B cell (primary cell): ENCODE results near the gene KRT222. TPM values are rescaled to one million over a fixed set of nuclear protein-coding genes. Genes with fewer than 3 reads are reported as not detected.
A peak's percentile ranks its signal among the peaks of the same experiment; 100 is the strongest.

ENCODE experiments used
- ATAC-seq: fragments of 200-7000 bp; cut with Tn5 transposase; one replicate; pipeline ENCODE4 v1.10.0; 2021; ENCODE audit warnings: low read depth, mild to moderate bottlenecking, moderate number of reproducible peaks, moderate library complexity
- CTCF ChIA-PET: fragments of 350-600 bp; sonication (Branson Sonifier 250); formaldehyde crosslinking; loops from one replicate; lab custom pipeline; 2021; ENCODE audit warnings: antibody characterized with exemption, inconsistent platforms; lab: Charles Lee
- POLR2A ChIA-PET: fragments of 350-600 bp; sonication (Branson Sonifier 250); formaldehyde crosslinking; loops from one replicate; lab custom pipeline; 2021; ENCODE audit warnings: antibody characterized with exemption; lab: Charles Lee
- DNase-seq: peaks from one replicate; pipeline ENCODE4 v3.0.0; 2013
- H2AFZ ChIP-seq: 2 replicates; pipeline ENCODE4 v1.6.1; 2012; ENCODE audit warnings: mild to moderate bottlenecking, low read depth, low read length; ENCODE audit not compliant: insufficient read depth, poor library complexity, severe bottlenecking
- H3K27ac ChIP-seq, 2 donors: 1 replicate in 1 of 2; 2 replicates in 1 of 2; pipeline ENCODE4 v1.5.1; 2012 to 2013; ENCODE audit warnings: low read length in 2 of 2, mild to moderate bottlenecking in 2 of 2, moderate library complexity in 1 of 2
- H3K27me3 ChIP-seq, 4 experiments: fragments of 200-600 bp in 1 of 4; sonication (generic) in 1 of 4; replicated peaks in 1 of 4; 1 replicate in 2 of 4; 2 replicates in 2 of 4; pipeline versions ENCODE4 v1.6.1 to v1.7.0; 2013 to 2016; ENCODE audit warnings: low read length in 3 of 4, mild to moderate bottlenecking in 2 of 4, mixed read lengths in 1 of 4, moderate library complexity in 1 of 4; ENCODE audit not compliant: insufficient read depth in 4 of 4, control insufficient read depth in 3 of 4; ENCODE audit errors: control extremely low read depth in 1 of 4
- H3K36me3 ChIP-seq, 2 experiments: replicated peaks in 1 of 2; 1 replicate in 1 of 2; 2 replicates in 1 of 2; pipeline versions ENCODE4 v1.6.1 to v1.7.1; 2013; ENCODE audit warnings: low read length in 1 of 2; ENCODE audit not compliant: insufficient read depth in 2 of 2, control insufficient read depth in 1 of 2; ENCODE audit errors: control extremely low read depth in 1 of 2, extremely low read depth in 1 of 2
- H3K4me1 ChIP-seq, 2 donors: fragments of 200-600 bp in 1 of 2; sonication (generic) in 1 of 2; 1 replicate in 1 of 2; 2 replicates in 1 of 2; pipeline versions ENCODE4 v1.5.1 to v1.6.1; 2013 to 2017; ENCODE audit warnings: low read length in 2 of 2; ENCODE audit not compliant: control insufficient read depth in 2 of 2, insufficient read depth in 2 of 2
- H3K4me2 ChIP-seq: replicated peaks from 2 replicates; pipeline ENCODE3; 2012; ENCODE audit warnings: mild to moderate bottlenecking, low read depth, low read length; ENCODE audit not compliant: poor library complexity, severe bottlenecking
- H3K4me3 ChIP-seq, 5 experiments: fragments of 200-600 bp in 1 of 5; sonication (generic) in 1 of 5; 1 replicate in 3 of 5; 2 replicates in 2 of 5; pipeline versions ENCODE4 v1.5.1 to v1.7.0; 2011 to 2016; ENCODE audit warnings: low read length in 4 of 5, mild to moderate bottlenecking in 4 of 5, low read depth in 2 of 5, control low read depth in 1 of 5, moderate library complexity in 1 of 5; ENCODE audit not compliant: insufficient read depth in 1 of 5; ENCODE audit errors: control extremely low read depth in 1 of 5, extremely low read depth in 1 of 5
- H3K79me2 ChIP-seq: fragments of 200-600 bp; sonication (generic); one replicate; pipeline ENCODE4 v1.6.0; 2016; ENCODE audit warnings: low read length; ENCODE audit not compliant: control insufficient read depth, insufficient read depth
- H3K9ac ChIP-seq: fragments of 200-600 bp; sonication (generic); 2 replicates; pipeline ENCODE4 v1.6.1; 2017; ENCODE audit warnings: mild to moderate bottlenecking, low read length, moderate library complexity
- H3K9me3 ChIP-seq, 3 donors: one replicate each; pipeline versions ENCODE4 v1.6.1 to v1.7.1; 2013; ENCODE audit warnings: low read length in 2 of 3; ENCODE audit not compliant: control insufficient read depth in 2 of 3, insufficient read depth in 1 of 3; ENCODE audit errors: control extremely low read depth in 1 of 3
- H4K20me1 ChIP-seq: 2 replicates; pipeline ENCODE4 v1.6.0; 2012; ENCODE audit warnings: mild to moderate bottlenecking, low read length; ENCODE audit not compliant: insufficient read depth, control insufficient read depth, poor library complexity, severe bottlenecking
- H3K27ac Mint-ChIP-seq: one replicate; pipeline ENCODE4 v1.8.0; 2021; ENCODE audit warnings: mixed read lengths
- H3K27me3 Mint-ChIP-seq: one replicate; pipeline ENCODE4 v1.8.0; 2021; ENCODE audit warnings: mixed read lengths
- H3K4me1 Mint-ChIP-seq: one replicate; pipeline ENCODE4 v1.8.0; 2021; ENCODE audit warnings: mixed read lengths
- H3K4me3 Mint-ChIP-seq: one replicate; pipeline ENCODE4 v1.8.0; 2021; ENCODE audit warnings: mixed read lengths
- H3K9me3 Mint-ChIP-seq: one replicate; pipeline ENCODE4 v1.8.0; 2022; ENCODE audit warnings: mixed read lengths; ENCODE audit not compliant: insufficient read depth
- CTCF ChIP-seq: fragments of 200-600 bp; IDR thresholded peaks from one replicate; pipeline ENCODE4 v1.8.0; 2022; ENCODE audit warnings: antibody characterized with exemption, mild to moderate bottlenecking
- EZH2 ChIP-seq: IDR thresholded peaks from 2 replicates; pipeline ENCODE4 v1.6.1; 2012; ENCODE audit warnings: borderline replicate concordance, low read depth, mild to moderate bottlenecking, moderate library complexity, low read length; ENCODE audit not compliant: insufficient read depth, poor library complexity, severe bottlenecking
- WGBS: methylation state at CpG from one replicate; pipeline ENCODE4 v1.1.5; 2013; ENCODE audit warnings: missing lambda C conversion rate; ENCODE audit not compliant: insufficient coverage; 5-methylcytosine and 5-hydroxymethylcytosine counted together
- intact Hi-C: fragments of 100-400 bp; cut with micrococcal nuclease; formaldehyde crosslinking; loops from one replicate; pipeline ENCODE4 v1.10.0; 2022
- polyA plus RNA-seq: library from polyadenylated mRNA; depleted of rRNA; stranded (reverse); fragments of >200 nt; gene quantifications from 2 replicates; pipeline ENCODE4 v1.2.3, GENCODE V29; 2012
- total RNA-seq, 2 donors: library from RNA; stranded (reverse); fragments of 120-200 nt in 1 of 2; gene quantifications; 1 replicate in 1 of 2; 2 replicates in 1 of 2; pipeline versions ENCODE4 v1.2.3 to v1.2.4, GENCODE V29; 2013 to 2022

Gene KRT222
- total and polyA plus RNA-seq, 2 donors (not counting 1 experiment from before 2014, with no cell fraction given) = not detected

GRCh38 chr17:40629842-40630241 is 35.1 kb downstream of the KRT222 start:
- ChIA-PET POLR2A (no interaction called here), CTCF (interaction anchor here (1.7 kb wide), 1 partner anchor 10 kb away, joined by 9 read pairs; no protein-coding TSS in a partner anchor)
- no peaks in the 10 kb centered on the region for H3K9me3 ChIP-seq
- no peak for DNase-seq
- no peaks in the 10 kb centered on the region for H3K27me3 ChIP-seq
- no peak overlapping the region for H3K4me3 ChIP-seq
- peaks cover 0 to 69% of the 10 kb centered on the region in 2 experiments for H3K36me3 ChIP-seq
- Mint-ChIP-seq H3K4me3 (no peak overlapping the region), H3K27me3 (no peaks in the 10 kb centered on the region), H3K9me3 (no peaks in the 10 kb centered on the region), H3K4me1 (peaks cover 9% of the 10 kb centered on the region), H3K27ac (no peak overlapping the region)
- H3K79me2 ChIP-seq = no peaks in the 10 kb centered on the region
- WGBS = no CpG with 5 or more reads among the region's 2 CpGs
- no peak overlapping the region for H2AFZ ChIP-seq
- no peak overlapping the region for H3K4me2 ChIP-seq
- ATAC-seq = no peak
- no peak for TF ChIP-seq CTCF
- no peak for TF ChIP-seq EZH2
- H3K9ac ChIP-seq = no peak overlapping the region
- no peak overlapping the region for H3K27ac ChIP-seq
- no peaks in the 10 kb centered on the region for H4K20me1 ChIP-seq
- H3K4me1 ChIP-seq = peaks cover 5 to 6% of the 10 kb centered on the region in 2 donors
- intact Hi-C loops = no loop called here

GRCh38 chr17:40625311-40625710 is 39.7 kb downstream of the KRT222 start:
- H3K4me3 Mint-ChIP-seq = no peak overlapping the region
- Histone ChIP-seq H3K4me1 (peaks cover 40 to 43% of the 10 kb centered on the region in 2 donors), H2AFZ (no peak overlapping the region), H3K4me3 (no peak overlapping the region), H3K4me2 (no peak overlapping the region), H3K27me3 (no peaks in the 10 kb centered on the region), H3K9me3 (no peaks in the 10 kb centered on the region), H3K9ac (no peak overlapping the region), H3K79me2 (no peaks in the 10 kb centered on the region), H4K20me1 (no peaks in the 10 kb centered on the region), H3K27ac (no peak overlapping the region), H3K36me3 (peaks cover 0 to 26% of the 10 kb centered on the region in 2 experiments)
- H3K27me3 Mint-ChIP-seq = no peaks in the 10 kb centered on the region
- no peaks in the 10 kb centered on the region for H3K9me3 Mint-ChIP-seq
- peaks cover 44% of the 10 kb centered on the region for H3K4me1 Mint-ChIP-seq
- ChIA-PET CTCF (interaction anchor here (0.8 to 4.3 kb wide), 12 partner anchors 9 to 1041 kb away, joined by 3 to 32 read pairs (median 4); partner anchors contain the start of genes SMARCE1 and TOP2A), POLR2A (interaction anchor here (0.9 kb wide), 1 partner anchor 71 kb away, joined by 3 read pairs; no protein-coding TSS in a partner anchor)
- ATAC-seq = no peak
- DNase-seq = no peak
- intact Hi-C loops = no loop called here
- TF ChIP-seq EZH2 (no peak), CTCF (no peak)
- 86% methylated on average over 2 of the region's 5 CpGs for whole genome bisulfite sequencing
- H3K27ac Mint-ChIP-seq = peak overlapping the region; percentile 1
